Measurements from ENCODE around the gene ARRDC3. TPM values are rescaled to one million over a fixed set of nuclear protein-coding genes. Genes with fewer than 3 reads are reported as not detected.

Gene ARRDC3
- polyA plus RNA-seq, 1 donor from 2014 or later: 297 TPM

DNA sequence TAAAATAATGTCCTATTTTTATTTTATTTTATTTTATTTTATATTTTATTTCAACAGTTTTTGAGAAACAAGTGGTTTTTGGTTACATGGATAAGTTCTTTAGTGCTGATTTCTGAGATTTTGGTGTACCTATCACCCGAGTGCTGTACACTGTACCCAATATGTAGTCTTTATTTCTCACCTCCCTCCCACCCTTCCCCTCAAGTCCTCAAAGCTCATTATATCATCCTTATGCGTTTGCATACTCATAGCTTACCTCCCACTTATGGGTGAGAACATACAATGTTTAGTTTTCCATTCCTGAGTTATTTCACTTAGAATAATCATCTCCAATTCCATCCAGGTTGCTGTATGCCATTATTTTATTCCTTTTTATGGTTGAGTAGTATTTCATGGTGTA is 63.5 kb downstream of the ARRDC3 start:
- Histone ChIP-seq H3K9ac (ENCODE audit: low read length) (no peak overlapping the region), H3K27ac (ENCODE audit: low read length) (no peak overlapping the region), H3K9me3 (ENCODE audit: low read length) (no peaks in the 10 kb centered on the region), H4K20me1 (ENCODE audit: insufficient read depth) (no peaks in the 10 kb centered on the region), H3K27me3 (ENCODE audit: insufficient read depth, low read depth, low read length) (no peaks in the 10 kb centered on the region), H3K4me2 (ENCODE audit: low read length) (no peak overlapping the region), H3K79me2 (replicated peaks; ENCODE audit: insufficient read depth, low read length) (no peaks in the 10 kb centered on the region), H3K4me3 (ENCODE audit: low read length) (no peak overlapping the region), H3K9me2 (ENCODE audit: insufficient read depth, low read length) (no peaks in the 10 kb centered on the region), H3F3A (ENCODE audit: insufficient read depth, low read length, poor library complexity, severe bottlenecking) (no peaks in the 10 kb centered on the region), H3K36me3 (ENCODE audit: insufficient read depth, low read length) (no peaks in the 10 kb centered on the region), H2AFZ (ENCODE audit: low read depth, low read length) (no peak overlapping the region)
- TF ChIP-seq, protein P1, sequence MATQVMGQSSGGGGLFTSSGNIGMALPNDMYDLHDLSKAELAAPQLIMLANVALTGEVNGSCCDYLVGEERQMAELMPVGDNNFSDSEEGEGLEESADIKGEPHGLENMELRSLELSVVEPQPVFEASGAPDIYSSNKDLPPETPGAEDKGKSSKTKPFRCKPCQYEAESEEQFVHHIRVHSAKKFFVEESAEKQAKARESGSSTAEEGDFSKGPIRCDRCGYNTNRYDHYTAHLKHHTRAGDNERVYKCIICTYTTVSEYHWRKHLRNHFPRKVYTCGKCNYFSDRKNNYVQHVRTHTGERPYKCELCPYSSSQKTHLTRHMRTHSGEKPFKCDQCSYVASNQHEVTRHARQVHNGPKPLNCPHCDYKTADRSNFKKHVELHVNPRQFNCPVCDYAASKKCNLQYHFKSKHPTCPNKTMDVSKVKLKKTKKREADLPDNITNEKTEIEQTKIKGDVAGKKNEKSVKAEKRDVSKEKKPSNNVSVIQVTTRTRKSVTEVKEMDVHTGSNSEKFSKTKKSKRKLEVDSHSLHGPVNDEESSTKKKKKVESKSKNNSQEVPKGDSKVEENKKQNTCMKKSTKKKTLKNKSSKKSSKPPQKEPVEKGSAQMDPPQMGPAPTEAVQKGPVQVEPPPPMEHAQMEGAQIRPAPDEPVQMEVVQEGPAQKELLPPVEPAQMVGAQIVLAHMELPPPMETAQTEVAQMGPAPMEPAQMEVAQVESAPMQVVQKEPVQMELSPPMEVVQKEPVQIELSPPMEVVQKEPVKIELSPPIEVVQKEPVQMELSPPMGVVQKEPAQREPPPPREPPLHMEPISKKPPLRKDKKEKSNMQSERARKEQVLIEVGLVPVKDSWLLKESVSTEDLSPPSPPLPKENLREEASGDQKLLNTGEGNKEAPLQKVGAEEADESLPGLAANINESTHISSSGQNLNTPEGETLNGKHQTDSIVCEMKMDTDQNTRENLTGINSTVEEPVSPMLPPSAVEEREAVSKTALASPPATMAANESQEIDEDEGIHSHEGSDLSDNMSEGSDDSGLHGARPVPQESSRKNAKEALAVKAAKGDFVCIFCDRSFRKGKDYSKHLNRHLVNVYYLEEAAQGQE (IDR thresholded peaks at IDR 0.05; ENCODE audit: borderline replicate concordance): no peak
- TF ChIP-seq RAD21 (conservative IDR thresholded peaks at IDR 0.05) (no peak), MXI1 (conservative IDR thresholded peaks at IDR 0.05; ENCODE audit: poor library complexity, severe bottlenecking) (no peak), TAF1 (IDR thresholded peaks at IDR 0.05; ENCODE audit: low read depth) (no peak), POLR2AphosphoS5 (IDR thresholded peaks at IDR 0.05) (no peak), SMC3 (conservative IDR thresholded peaks at IDR 0.05; ENCODE audit: poor library complexity) (no peak), EP300 (conservative IDR thresholded peaks at IDR 0.05; ENCODE audit: poor library complexity, severe bottlenecking) (no peak), EZH2 (IDR thresholded peaks at IDR 0.05; ENCODE audit: borderline replicate concordance, insufficient read depth, low read length, poor library complexity, severe bottlenecking) (no peak)
- TF ChIP-seq, protein P2, sequence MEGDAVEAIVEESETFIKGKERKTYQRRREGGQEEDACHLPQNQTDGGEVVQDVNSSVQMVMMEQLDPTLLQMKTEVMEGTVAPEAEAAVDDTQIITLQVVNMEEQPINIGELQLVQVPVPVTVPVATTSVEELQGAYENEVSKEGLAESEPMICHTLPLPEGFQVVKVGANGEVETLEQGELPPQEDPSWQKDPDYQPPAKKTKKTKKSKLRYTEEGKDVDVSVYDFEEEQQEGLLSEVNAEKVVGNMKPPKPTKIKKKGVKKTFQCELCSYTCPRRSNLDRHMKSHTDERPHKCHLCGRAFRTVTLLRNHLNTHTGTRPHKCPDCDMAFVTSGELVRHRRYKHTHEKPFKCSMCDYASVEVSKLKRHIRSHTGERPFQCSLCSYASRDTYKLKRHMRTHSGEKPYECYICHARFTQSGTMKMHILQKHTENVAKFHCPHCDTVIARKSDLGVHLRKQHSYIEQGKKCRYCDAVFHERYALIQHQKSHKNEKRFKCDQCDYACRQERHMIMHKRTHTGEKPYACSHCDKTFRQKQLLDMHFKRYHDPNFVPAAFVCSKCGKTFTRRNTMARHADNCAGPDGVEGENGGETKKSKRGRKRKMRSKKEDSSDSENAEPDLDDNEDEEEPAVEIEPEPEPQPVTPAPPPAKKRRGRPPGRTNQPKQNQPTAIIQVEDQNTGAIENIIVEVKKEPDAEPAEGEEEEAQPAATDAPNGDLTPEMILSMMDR (IDR thresholded peaks at IDR 0.05; ENCODE audit: poor library complexity, severe bottlenecking): no peak

GRCh38 chr5:91318724-91319123 is 64.4 kb downstream of the ARRDC3 start:
- Histone ChIP-seq H2AFZ (ENCODE audit: low read depth, low read length) (no peak overlapping the region), H3K4me3 (ENCODE audit: low read length) (no peak overlapping the region), H3K9ac (ENCODE audit: low read length) (no peak overlapping the region), H3K9me2 (ENCODE audit: insufficient read depth, low read length) (no peaks in the 10 kb centered on the region), H3K27ac (ENCODE audit: low read length) (no peak overlapping the region), H3K9me3 (ENCODE audit: low read length) (no peaks in the 10 kb centered on the region), H3F3A (ENCODE audit: insufficient read depth, low read length, poor library complexity, severe bottlenecking) (no peaks in the 10 kb centered on the region), H3K36me3 (ENCODE audit: insufficient read depth, low read length) (no peaks in the 10 kb centered on the region), H3K27me3 (ENCODE audit: insufficient read depth, low read depth, low read length) (no peaks in the 10 kb centered on the region), H4K20me1 (ENCODE audit: insufficient read depth) (no peaks in the 10 kb centered on the region), H3K4me2 (ENCODE audit: low read length) (no peak overlapping the region), H3K79me2 (replicated peaks; ENCODE audit: insufficient read depth, low read length) (no peaks in the 10 kb centered on the region)
- TF ChIP-seq RAD21 (conservative IDR thresholded peaks at IDR 0.05): no peak
- no peak for TF ChIP-seq SMC3 (conservative IDR thresholded peaks at IDR 0.05; ENCODE audit: poor library complexity)
- TF ChIP-seq TAF1 (IDR thresholded peaks at IDR 0.05; ENCODE audit: low read depth): no peak
- TF ChIP-seq, protein P2 (IDR thresholded peaks at IDR 0.05; ENCODE audit: poor library complexity, severe bottlenecking): no peak
- TF ChIP-seq EZH2 (IDR thresholded peaks at IDR 0.05; ENCODE audit: borderline replicate concordance, insufficient read depth, low read length, poor library complexity, severe bottlenecking): no peak
- no peak for TF ChIP-seq POLR2AphosphoS5 (IDR thresholded peaks at IDR 0.05)
- TF ChIP-seq EP300 (conservative IDR thresholded peaks at IDR 0.05; ENCODE audit: poor library complexity, severe bottlenecking): no peak
- TF ChIP-seq, protein P1 (IDR thresholded peaks at IDR 0.05; ENCODE audit: borderline replicate concordance): no peak

All from neural cell (in vitro differentiated cells).